GM19372 (cell line): ENCODE data around the gene ST6GALNAC5.

ENCODE experiments used
- ATAC-seq: cut with Tn5 transposase; IDR thresholded peaks from one replicate; pipeline ENCODE4 v1.9.1; 2021; ENCODE audit warnings: mild to moderate bottlenecking, low read depth, moderate library complexity; ENCODE audit not compliant: unreplicated experiment

ST6GALNAC5 gene

DNA sequence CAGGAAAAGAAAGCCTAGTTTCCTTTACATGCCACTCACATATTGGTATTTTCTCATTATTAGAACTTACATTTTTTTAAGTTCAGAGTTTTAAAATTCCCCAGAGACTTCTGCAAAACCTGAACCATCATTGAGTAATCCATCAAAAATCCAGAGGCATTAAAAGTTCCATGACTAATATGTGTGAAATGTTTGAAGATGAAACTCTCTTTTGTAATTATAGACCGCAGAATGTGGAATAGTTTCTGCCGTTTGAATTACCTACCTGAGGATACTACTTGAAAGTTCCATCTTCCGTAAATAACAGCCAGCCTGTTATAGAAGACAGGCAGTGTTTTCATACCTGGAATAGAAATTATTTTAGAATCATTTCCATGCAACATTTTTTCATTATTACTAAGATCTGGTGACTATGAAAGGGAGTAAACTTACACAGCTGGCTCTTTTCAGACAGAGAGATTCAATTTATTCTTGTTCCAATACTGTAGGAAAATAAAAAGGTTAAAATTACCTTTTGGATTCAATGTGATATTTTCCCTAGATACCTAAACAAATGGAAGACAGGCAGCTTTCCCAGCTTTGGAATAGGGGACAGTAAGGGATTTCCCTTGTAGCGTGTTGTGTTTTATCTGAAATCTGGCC lies 131.4 kb downstream of the ST6GALNAC5 start:
- no peak for ATAC-seq

DNA sequence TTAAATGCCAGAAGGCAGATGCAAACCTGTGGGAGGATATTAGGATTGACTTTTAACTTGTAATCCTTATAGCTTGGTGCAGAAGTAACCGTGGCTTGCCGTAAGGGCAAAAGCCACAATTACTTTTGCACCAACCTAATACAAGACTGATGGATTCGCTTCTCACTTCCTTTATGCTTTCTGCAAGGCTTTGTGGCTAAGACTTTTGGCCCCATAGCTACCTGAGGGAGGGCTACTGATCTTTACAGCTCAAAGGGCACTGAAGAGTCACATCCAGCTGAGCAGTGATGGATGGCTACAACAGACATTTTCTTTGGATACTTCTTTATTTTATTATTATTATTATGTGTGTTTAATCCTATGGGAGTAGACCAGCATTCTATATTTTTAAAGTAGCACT lies 140.4 kb downstream of the ST6GALNAC5 start:
- ATAC-seq, result no peak

- no peak for ATAC-seq
Measured at GRCh38 chr1:77010937-77011336, 143.7 kb downstream of the ST6GALNAC5 start.

DNA sequence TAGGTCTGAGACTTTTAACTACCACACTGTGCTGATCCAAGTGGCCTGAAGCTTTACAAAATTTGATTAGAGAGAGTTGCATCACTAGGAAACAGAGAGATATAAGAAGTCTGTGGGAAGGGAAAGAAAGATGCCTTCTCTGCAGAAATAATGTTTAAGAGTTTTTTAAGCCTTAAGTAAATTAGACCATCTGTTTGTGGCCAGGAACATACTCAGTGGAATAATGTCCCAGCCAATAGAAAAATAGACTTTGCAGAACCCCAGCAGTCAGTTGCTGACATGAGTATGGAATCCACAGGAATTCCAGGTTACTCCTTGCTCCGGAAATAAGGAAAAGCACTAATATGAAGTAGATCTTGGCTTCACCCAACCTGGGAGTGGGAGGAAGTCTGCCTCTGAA lies 144.8 kb downstream of the ST6GALNAC5 start:
- ATAC-seq, result no peak

DNA sequence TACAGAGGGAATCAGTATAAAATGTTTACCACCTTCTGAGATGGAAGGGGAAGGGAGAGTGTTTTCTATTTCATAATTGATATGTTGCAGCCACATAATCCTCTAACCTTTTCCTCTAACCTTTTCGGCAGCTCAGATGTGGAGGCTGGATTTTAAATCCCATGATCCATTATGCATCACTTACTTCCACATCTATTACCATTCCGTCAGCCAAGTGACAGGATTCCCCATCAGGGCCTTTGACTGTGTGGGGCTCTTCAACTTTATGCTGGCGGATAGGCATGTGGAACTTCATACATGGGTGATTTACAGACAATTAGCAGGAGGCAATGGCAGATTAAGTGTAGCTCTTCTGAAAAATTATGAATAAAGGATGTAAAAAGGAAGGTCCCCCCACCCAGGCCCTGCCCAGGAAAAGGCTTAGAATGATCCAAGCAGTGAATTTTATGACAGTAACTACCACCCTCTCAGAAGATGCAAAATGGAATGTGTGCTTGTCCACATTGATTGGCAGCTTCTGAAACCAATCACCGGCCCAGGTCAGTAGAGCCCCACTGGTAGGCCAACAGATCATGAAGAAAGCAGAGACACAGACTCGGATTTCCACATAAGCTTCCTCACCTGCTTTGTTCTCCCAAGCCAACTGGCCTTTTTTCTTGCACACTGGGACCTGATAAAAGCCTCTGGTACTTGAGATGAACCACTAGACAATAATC lies 147.0 kb downstream of the ST6GALNAC5 start:
- no peak for ATAC-seq

- ATAC-seq, result no peak
Measured at GRCh38 chr1:77015748-77016341, 148.6 kb downstream of the ST6GALNAC5 start.

GRCh38 chr1:77016386-77016985 lies 149.2 kb downstream of the ST6GALNAC5 start:
- ATAC-seq, result no peak

GRCh38 chr1:77018311-77018710 lies 151.0 kb downstream of the ST6GALNAC5 start:
- no peak for ATAC-seq

GRCh38 chr1:77018761-77019160 lies 151.5 kb downstream of the ST6GALNAC5 start:
- ATAC-seq, result no peak

DNA sequence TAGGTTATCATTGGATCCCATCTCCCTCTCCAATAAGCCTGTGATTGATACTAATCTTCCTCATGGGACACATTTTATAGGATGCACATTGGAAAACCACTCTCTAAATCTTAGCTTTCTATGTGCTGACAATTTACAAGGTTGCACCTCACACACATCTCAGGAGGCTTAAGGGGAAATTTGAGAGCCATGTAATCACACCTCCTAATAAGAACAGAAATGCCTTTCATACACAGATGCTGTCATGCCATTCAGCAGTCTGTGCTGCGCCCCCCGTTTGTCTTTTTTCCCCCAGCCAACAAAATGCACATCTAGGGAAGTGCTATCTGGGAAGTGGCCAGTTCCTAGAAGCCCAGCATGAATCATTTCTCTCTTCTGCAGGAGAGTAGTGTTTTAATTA lies 154.5 kb downstream of the ST6GALNAC5 start:
- no peak for ATAC-seq

GRCh38 chr1:77024500-77024899 lies 157.2 kb downstream of the ST6GALNAC5 start:
- no peak for ATAC-seq

- no peak for ATAC-seq
Measured at GRCh38 chr1:77025599-77025998, 158.3 kb downstream of the ST6GALNAC5 start.

DNA sequence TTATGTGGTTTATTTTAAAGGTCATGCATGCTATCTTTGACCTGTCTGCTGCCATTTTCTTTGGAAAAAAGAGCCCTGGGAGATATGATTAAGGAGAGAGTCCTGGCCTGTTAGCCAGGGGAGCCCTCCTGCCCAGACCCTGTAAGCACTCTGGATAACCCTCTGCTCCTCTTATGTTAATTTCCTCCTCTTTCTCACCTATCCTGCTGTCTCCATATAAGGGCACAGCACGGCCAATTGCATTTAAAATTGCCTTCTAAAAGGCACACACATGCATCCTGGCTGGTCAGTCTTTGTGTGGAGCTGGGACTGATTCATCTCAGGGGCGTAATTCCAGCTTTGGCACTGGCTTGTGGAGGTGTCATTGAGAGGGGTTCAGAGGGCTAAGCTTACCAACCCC lies 158.9 kb downstream of the ST6GALNAC5 start:
- ATAC-seq, result no peak

- ATAC-seq, result no peak
Measured at GRCh38 chr1:77026640-77027039, 159.4 kb downstream of the ST6GALNAC5 start.

DNA sequence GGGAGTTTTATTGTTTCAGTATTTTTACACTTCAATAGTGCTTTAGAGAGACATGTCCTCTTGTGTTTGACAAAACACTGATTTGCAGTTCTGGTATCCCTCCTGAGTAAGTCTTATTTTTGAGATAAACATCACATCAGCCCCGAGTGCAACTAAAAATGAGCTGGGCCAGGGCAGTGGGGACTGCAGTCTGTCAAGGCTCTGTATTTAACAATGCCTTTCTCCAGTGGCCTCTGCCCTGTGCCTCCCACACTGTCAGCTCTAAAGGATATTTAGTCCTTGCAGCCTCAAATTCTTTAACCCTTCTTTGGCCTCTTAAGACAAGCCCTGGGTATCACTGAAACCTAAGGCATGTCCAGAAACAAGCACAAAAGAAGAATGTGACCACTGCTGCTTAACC lies 160.6 kb downstream of the ST6GALNAC5 start:
- ATAC-seq, result no peak

DNA sequence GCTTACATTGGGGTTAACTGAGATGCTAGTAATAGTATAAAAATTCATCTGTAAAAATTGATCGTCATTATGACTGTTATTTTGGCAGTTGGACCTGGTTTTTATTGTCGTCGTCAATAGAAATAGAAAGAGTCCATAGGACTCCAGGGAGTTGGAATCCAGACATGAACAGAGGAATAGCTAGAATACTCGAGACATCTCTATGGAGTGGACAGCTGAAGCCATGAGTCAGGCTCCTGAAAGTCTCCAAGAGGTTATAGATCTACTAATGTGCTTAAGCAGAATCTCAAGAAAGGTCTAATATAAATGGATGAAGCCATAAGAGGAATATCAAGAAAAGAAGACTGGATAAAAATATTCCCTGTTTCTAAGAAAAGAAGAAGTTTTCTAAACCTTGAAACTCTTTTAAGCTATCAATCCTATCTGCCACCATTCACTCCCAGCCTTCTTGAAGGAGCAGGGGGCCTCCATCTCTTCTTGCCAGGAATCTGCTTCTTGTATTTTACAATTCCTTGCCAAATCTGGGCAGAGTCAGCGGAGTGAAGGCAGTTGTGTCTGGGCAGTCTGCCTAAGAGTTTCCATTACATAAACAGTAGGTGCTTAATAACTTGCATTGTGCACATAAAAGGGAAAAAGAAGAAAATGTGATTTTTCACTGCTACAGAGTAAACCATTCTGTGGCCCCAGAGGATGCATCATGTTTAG lies 163.3 kb downstream of the ST6GALNAC5 start:
- ATAC-seq, result no peak

- ATAC-seq, result no peak
Measured at GRCh38 chr1:77031106-77031662, 163.9 kb downstream of the ST6GALNAC5 start.

- no peak for ATAC-seq
Measured at GRCh38 chr1:77036560-77036959, 169.3 kb downstream of the ST6GALNAC5 start.

GRCh38 chr1:77037038-77037437 lies 169.8 kb downstream of the ST6GALNAC5 start:
- no peak for ATAC-seq

GRCh38 chr1:77038000-77038399 lies 170.7 kb downstream of the ST6GALNAC5 start:
- no peak for ATAC-seq

GRCh38 chr1:77039111-77039510 lies 171.8 kb downstream of the ST6GALNAC5 start:
- no peak for ATAC-seq
